ENCODE measurements around the gene TGFBR1. TPM values are rescaled to one million over a fixed set of nuclear protein-coding genes. Genes with fewer than 3 reads are reported as not detected.

The TGFBR1 gene
- total RNA-seq, 2 donors from 2014 or later = 74.8 to 75.6 TPM

- 93 to 94% methylated on average over 6 to 7 of the region's 7 CpGs for WGBS, 2 experiments (ENCODE audit: insufficient coverage in 1 of 2, insufficient read length in 1 of 2)
- H3K9me3 Mint-ChIP-seq = no peaks in the 10 kb centered on the region
- H3K4me1 Mint-ChIP-seq = peaks cover 8% of the 10 kb centered on the region
- no peak overlapping the region for H3K4me3 Mint-ChIP-seq
- Histone ChIP-seq H3K36me3 (ENCODE audit: control insufficient read depth, insufficient read depth, low read length) (peaks cover 69% of the 10 kb centered on the region), H3K27me3 (ENCODE audit: control insufficient read depth, insufficient read depth, low read length, poor library complexity, severe bottlenecking) (no peaks in the 10 kb centered on the region), H3K9me3 (ENCODE audit: control insufficient read depth, low read length) (no peaks in the 10 kb centered on the region), H3K27ac (ENCODE audit: low read depth, low read length) (no peak overlapping the region), H3K9ac (ENCODE audit: extremely low read depth, low read length, poor library complexity, severe bottlenecking) (no peak overlapping the region), H3K4me1 (ENCODE audit: control insufficient read depth, insufficient read depth, low read length) (no peaks in the 10 kb centered on the region), H3K4me3 (ENCODE audit: low read length) (no peak overlapping the region)
- DNase-seq = no peak
- no peak for TF ChIP-seq CTCF (conservative IDR thresholded peaks at IDR 0.05)
- no peak overlapping the region for H3K27ac Mint-ChIP-seq
- H3K27me3 Mint-ChIP-seq (ENCODE audit: insufficient read depth) = no peaks in the 10 kb centered on the region
- peaks cover 48% of the 10 kb centered on the region for H3K36me3 Mint-ChIP-seq (ENCODE audit: low read depth)
These were observed 33.0 kb downstream of the TGFBR1 start for GRCh38 chr9:99137891-99138290.

- DNase-seq = no peak
- Histone ChIP-seq H3K9me3 (ENCODE audit: control insufficient read depth, low read length) (no peaks in the 10 kb centered on the region), H3K4me3 (ENCODE audit: low read length) (no peak overlapping the region), H3K4me1 (ENCODE audit: control insufficient read depth, insufficient read depth, low read length) (no peaks in the 10 kb centered on the region), H3K36me3 (ENCODE audit: control insufficient read depth, insufficient read depth, low read length) (peaks cover 69% of the 10 kb centered on the region), H3K27me3 (ENCODE audit: control insufficient read depth, insufficient read depth, low read length, poor library complexity, severe bottlenecking) (no peaks in the 10 kb centered on the region), H3K9ac (ENCODE audit: extremely low read depth, low read length, poor library complexity, severe bottlenecking) (no peak overlapping the region), H3K27ac (ENCODE audit: low read depth, low read length) (no peak overlapping the region)
- Mint-ChIP-seq H3K36me3 (ENCODE audit: low read depth) (peaks cover 48% of the 10 kb centered on the region), H3K4me3 (no peak overlapping the region), H3K27ac (peak overlapping the region; percentile 24), H3K27me3 (ENCODE audit: insufficient read depth) (no peaks in the 10 kb centered on the region), H3K9me3 (no peaks in the 10 kb centered on the region), H3K4me1 (peaks cover 8% of the 10 kb centered on the region)
- WGBS, 2 experiments (ENCODE audit: insufficient coverage in 1 of 2, insufficient read length in 1 of 2) = 93 to 94% methylated on average over 6 to 7 of the region's 8 CpGs
- TF ChIP-seq CTCF (conservative IDR thresholded peaks at IDR 0.05) = no peak
These were observed 33.7 kb downstream of the TGFBR1 start for GRCh38 chr9:99138424-99139284.

- TF ChIP-seq CTCF (conservative IDR thresholded peaks at IDR 0.05) = no peak
- Histone ChIP-seq H3K27ac (ENCODE audit: low read depth, low read length) (no peak overlapping the region), H3K4me3 (ENCODE audit: low read length) (no peak overlapping the region)
These were observed 35.0 kb downstream of the TGFBR1 start for GRCh38 chr9:99139868-99140267.

More at GRCh38 chr9:99139868-99140267, 35.0 kb downstream of the TGFBR1 start:
- 98% methylated on average over 5 of the region's 5 CpGs; no CpG with 5 or more reads in 1 of the 2 experiments for WGBS, 2 experiments (ENCODE audit: insufficient coverage in 1 of 2, insufficient read length in 1 of 2)
- Mint-ChIP-seq H3K27ac (no peak overlapping the region), H3K4me1 (peaks cover 8% of the 10 kb centered on the region), H3K4me3 (no peak overlapping the region), H3K9me3 (no peaks in the 10 kb centered on the region), H3K27me3 (ENCODE audit: insufficient read depth) (no peaks in the 10 kb centered on the region), H3K36me3 (ENCODE audit: low read depth) (peaks cover 52% of the 10 kb centered on the region)
- no peak overlapping the region for H3K9ac ChIP-seq (ENCODE audit: extremely low read depth, low read length, poor library complexity, severe bottlenecking)
- peaks cover 77% of the 10 kb centered on the region for H3K36me3 ChIP-seq (ENCODE audit: control insufficient read depth, insufficient read depth, low read length)
- no peaks in the 10 kb centered on the region for H3K4me1 ChIP-seq (ENCODE audit: control insufficient read depth, insufficient read depth, low read length)
- DNase-seq = no peak
- no peaks in the 10 kb centered on the region for H3K9me3 ChIP-seq (ENCODE audit: control insufficient read depth, low read length)
- no peaks in the 10 kb centered on the region for H3K27me3 ChIP-seq (ENCODE audit: control insufficient read depth, insufficient read depth, low read length, poor library complexity, severe bottlenecking)

Data from endodermal cell (in vitro differentiated cells).